Prostate gland (tissue), 1 donor: ENCODE results near the gene ACOX3.

Source experiments
- POLR2A ChIP-seq: fragments of 450-650 bp; IDR thresholded peaks from one replicate; pipeline ENCODE4 v1.6.1; 2016; ENCODE audit warnings: antibody characterized with exemption, mild to moderate bottlenecking
- POLR2AphosphoS5 ChIP-seq: sonication (generic); formaldehyde crosslinking; IDR thresholded peaks from one replicate; pipeline ENCODE4 v1.6.1; 2017; ENCODE audit warnings: antibody characterized with exemption

DNA sequence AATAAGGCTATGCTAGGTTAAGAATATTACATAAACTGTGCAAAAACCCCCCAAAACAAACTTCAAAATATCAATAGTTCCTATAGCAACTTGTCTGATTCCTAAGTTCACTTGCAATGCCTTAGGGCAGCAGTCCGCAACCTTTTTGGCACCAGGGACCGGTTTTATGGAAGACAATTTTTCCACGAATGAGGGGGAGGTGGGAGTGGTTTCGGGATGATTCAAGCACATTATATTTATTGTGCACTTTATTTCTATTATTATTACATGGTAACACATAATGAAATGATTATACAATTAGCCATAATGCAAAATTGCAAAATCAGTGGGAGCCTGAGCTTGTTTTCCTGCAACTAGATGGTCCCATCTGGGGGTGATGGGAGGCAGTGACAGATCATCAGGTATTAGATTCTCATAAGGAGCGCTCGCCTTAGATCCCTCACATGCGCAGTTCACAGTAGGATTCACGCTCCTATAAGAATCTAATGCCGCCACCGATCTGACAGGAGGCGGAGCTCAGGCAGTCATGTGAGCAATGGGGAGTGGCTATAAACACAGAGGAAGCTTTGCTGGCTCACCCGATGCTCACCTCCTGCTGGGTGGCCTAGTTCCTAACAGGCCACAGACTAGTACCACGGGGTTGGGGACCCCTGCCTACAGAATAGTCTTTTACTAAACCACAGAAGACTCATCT lies 39.7 kb downstream of the ACOX3 start:
- no peak for TF ChIP-seq POLR2AphosphoS5
- no peak for TF ChIP-seq POLR2A
